B cell (primary cell): ENCODE results near the gene DCP2. TPM values are rescaled to one million over a fixed set of nuclear protein-coding genes. Genes with fewer than 3 reads are reported as not detected.

Experiments
- ATAC-seq: fragments of 200-7000 bp; cut with Tn5 transposase; one replicate; pipeline ENCODE4 v1.10.0; 2021; ENCODE audit warnings: low read depth, mild to moderate bottlenecking, moderate number of reproducible peaks, moderate library complexity
- CTCF ChIA-PET: fragments of 350-600 bp; sonication (Branson Sonifier 250); formaldehyde crosslinking; loops from one replicate; lab custom pipeline; 2021; ENCODE audit warnings: antibody characterized with exemption, inconsistent platforms; lab: Charles Lee
- POLR2A ChIA-PET: fragments of 350-600 bp; sonication (Branson Sonifier 250); formaldehyde crosslinking; loops from one replicate; lab custom pipeline; 2021; ENCODE audit warnings: antibody characterized with exemption; lab: Charles Lee
- DNase-seq: peaks from one replicate; pipeline ENCODE4 v3.0.0; 2013
- H2AFZ ChIP-seq: 2 replicates; pipeline ENCODE4 v1.6.1; 2012; ENCODE audit warnings: mild to moderate bottlenecking, low read depth, low read length; ENCODE audit not compliant: insufficient read depth, poor library complexity, severe bottlenecking
- H3K27ac ChIP-seq, 2 donors: 1 replicate in 1 of 2; 2 replicates in 1 of 2; pipeline ENCODE4 v1.5.1; 2012 to 2013; ENCODE audit warnings: low read length in 2 of 2, mild to moderate bottlenecking in 2 of 2, moderate library complexity in 1 of 2
- H3K27me3 ChIP-seq, 4 experiments: fragments of 200-600 bp in 1 of 4; sonication (generic) in 1 of 4; replicated peaks in 1 of 4; 1 replicate in 2 of 4; 2 replicates in 2 of 4; pipeline versions ENCODE4 v1.6.1 to v1.7.0; 2013 to 2016; ENCODE audit warnings: low read length in 3 of 4, mild to moderate bottlenecking in 2 of 4, mixed read lengths in 1 of 4, moderate library complexity in 1 of 4; ENCODE audit not compliant: insufficient read depth in 4 of 4, control insufficient read depth in 3 of 4; ENCODE audit errors: control extremely low read depth in 1 of 4
- H3K36me3 ChIP-seq, 2 experiments: replicated peaks in 1 of 2; 1 replicate in 1 of 2; 2 replicates in 1 of 2; pipeline versions ENCODE4 v1.6.1 to v1.7.1; 2013; ENCODE audit warnings: low read length in 1 of 2; ENCODE audit not compliant: insufficient read depth in 2 of 2, control insufficient read depth in 1 of 2; ENCODE audit errors: control extremely low read depth in 1 of 2, extremely low read depth in 1 of 2
- H3K4me1 ChIP-seq, 2 donors: fragments of 200-600 bp in 1 of 2; sonication (generic) in 1 of 2; 1 replicate in 1 of 2; 2 replicates in 1 of 2; pipeline versions ENCODE4 v1.5.1 to v1.6.1; 2013 to 2017; ENCODE audit warnings: low read length in 2 of 2; ENCODE audit not compliant: control insufficient read depth in 2 of 2, insufficient read depth in 2 of 2
- H3K4me2 ChIP-seq: replicated peaks from 2 replicates; pipeline ENCODE3; 2012; ENCODE audit warnings: mild to moderate bottlenecking, low read depth, low read length; ENCODE audit not compliant: poor library complexity, severe bottlenecking
- H3K4me3 ChIP-seq, 5 experiments: fragments of 200-600 bp in 1 of 5; sonication (generic) in 1 of 5; 1 replicate in 3 of 5; 2 replicates in 2 of 5; pipeline versions ENCODE4 v1.5.1 to v1.7.0; 2011 to 2016; ENCODE audit warnings: low read length in 4 of 5, mild to moderate bottlenecking in 4 of 5, low read depth in 2 of 5, control low read depth in 1 of 5, moderate library complexity in 1 of 5; ENCODE audit not compliant: insufficient read depth in 1 of 5; ENCODE audit errors: control extremely low read depth in 1 of 5, extremely low read depth in 1 of 5
- H3K79me2 ChIP-seq: fragments of 200-600 bp; sonication (generic); one replicate; pipeline ENCODE4 v1.6.0; 2016; ENCODE audit warnings: low read length; ENCODE audit not compliant: control insufficient read depth, insufficient read depth
- H3K9ac ChIP-seq: fragments of 200-600 bp; sonication (generic); 2 replicates; pipeline ENCODE4 v1.6.1; 2017; ENCODE audit warnings: mild to moderate bottlenecking, low read length, moderate library complexity
- H3K9me3 ChIP-seq, 3 donors: one replicate each; pipeline versions ENCODE4 v1.6.1 to v1.7.1; 2013; ENCODE audit warnings: low read length in 2 of 3; ENCODE audit not compliant: control insufficient read depth in 2 of 3, insufficient read depth in 1 of 3; ENCODE audit errors: control extremely low read depth in 1 of 3
- H4K20me1 ChIP-seq: 2 replicates; pipeline ENCODE4 v1.6.0; 2012; ENCODE audit warnings: mild to moderate bottlenecking, low read length; ENCODE audit not compliant: insufficient read depth, control insufficient read depth, poor library complexity, severe bottlenecking
- H3K27ac Mint-ChIP-seq: one replicate; pipeline ENCODE4 v1.8.0; 2021; ENCODE audit warnings: mixed read lengths
- H3K27me3 Mint-ChIP-seq: one replicate; pipeline ENCODE4 v1.8.0; 2021; ENCODE audit warnings: mixed read lengths
- H3K4me1 Mint-ChIP-seq: one replicate; pipeline ENCODE4 v1.8.0; 2021; ENCODE audit warnings: mixed read lengths
- H3K4me3 Mint-ChIP-seq: one replicate; pipeline ENCODE4 v1.8.0; 2021; ENCODE audit warnings: mixed read lengths
- H3K9me3 Mint-ChIP-seq: one replicate; pipeline ENCODE4 v1.8.0; 2022; ENCODE audit warnings: mixed read lengths; ENCODE audit not compliant: insufficient read depth
- CTCF ChIP-seq: fragments of 200-600 bp; IDR thresholded peaks from one replicate; pipeline ENCODE4 v1.8.0; 2022; ENCODE audit warnings: antibody characterized with exemption, mild to moderate bottlenecking
- EZH2 ChIP-seq: IDR thresholded peaks from 2 replicates; pipeline ENCODE4 v1.6.1; 2012; ENCODE audit warnings: borderline replicate concordance, low read depth, mild to moderate bottlenecking, moderate library complexity, low read length; ENCODE audit not compliant: insufficient read depth, poor library complexity, severe bottlenecking
- WGBS: methylation state at CpG from one replicate; pipeline ENCODE4 v1.1.5; 2013; ENCODE audit warnings: missing lambda C conversion rate; ENCODE audit not compliant: insufficient coverage; 5-methylcytosine and 5-hydroxymethylcytosine counted together
- intact Hi-C: fragments of 100-400 bp; cut with micrococcal nuclease; formaldehyde crosslinking; loops from one replicate; pipeline ENCODE4 v1.10.0; 2022
- polyA plus RNA-seq: library from polyadenylated mRNA; depleted of rRNA; stranded (reverse); fragments of >200 nt; gene quantifications from 2 replicates; pipeline ENCODE4 v1.2.3, GENCODE V29; 2012
- total RNA-seq, 2 donors: library from RNA; stranded (reverse); fragments of 120-200 nt in 1 of 2; gene quantifications; 1 replicate in 1 of 2; 2 replicates in 1 of 2; pipeline versions ENCODE4 v1.2.3 to v1.2.4, GENCODE V29; 2013 to 2022

Gene DCP2
- total and polyA plus RNA-seq, 2 donors (not counting 1 experiment from before 2014, with no cell fraction given): 17.9 to 73.1 TPM

- Histone ChIP-seq H3K27me3 (peaks cover 0 to under 1% (median 0%) of the 10 kb centered on the region in 4 experiments), H2AFZ (no peak overlapping the region), H3K9me3 (peaks cover 0 to 1% (median 0%) of the 10 kb centered on the region in 3 donors), H3K79me2 (no peaks in the 10 kb centered on the region), H3K36me3 (no peaks in the 10 kb centered on the region), H4K20me1 (no peaks in the 10 kb centered on the region), H3K27ac (no peak overlapping the region), H3K4me2 (no peak overlapping the region), H3K4me3 (no peak overlapping the region), H3K4me1 (peaks cover 14 to 15% of the 10 kb centered on the region in 2 donors), H3K9ac (no peak overlapping the region)
- Mint-ChIP-seq H3K9me3 (peaks cover 2% of the 10 kb centered on the region), H3K27ac (no peak overlapping the region), H3K4me3 (no peak overlapping the region), H3K4me1 (peaks cover 18% of the 10 kb centered on the region), H3K27me3 (no peaks in the 10 kb centered on the region)
- ChIA-PET CTCF (no interaction called here), POLR2A (no interaction called here)
- TF ChIP-seq CTCF: no peak
- TF ChIP-seq EZH2: no peak
- WGBS: 100% methylated on average over 4 of the region's 5 CpGs
- DNase-seq (no peak), ATAC-seq (no peak)
- intact Hi-C loops: no loop called here
These were observed 40.9 kb upstream of the DCP2 start for GRCh38 chr5:112935675-112936074.

DNA sequence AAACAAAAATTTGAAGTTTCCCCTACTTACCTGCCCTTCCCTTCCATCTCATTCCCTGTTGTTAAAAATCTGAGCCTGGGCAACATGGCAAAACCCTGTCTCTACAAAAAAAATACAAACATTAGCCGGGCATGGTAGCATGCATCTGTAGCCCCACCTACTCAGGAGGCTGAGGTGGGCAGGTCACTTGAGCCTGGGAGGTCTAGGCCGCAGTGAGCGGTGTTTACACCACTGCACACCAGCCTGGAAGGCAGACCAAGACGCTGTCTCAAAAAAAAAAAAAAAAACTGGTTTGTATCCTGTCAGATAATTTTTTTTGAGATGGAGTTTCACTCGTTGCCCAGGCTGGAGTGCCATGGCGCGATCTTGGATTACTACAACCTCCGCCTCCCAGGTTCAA, 38.3 kb upstream of the DCP2 start:
- Histone ChIP-seq H3K4me3 (no peak overlapping the region), H3K9ac (no peak overlapping the region), H3K27me3 (peaks cover 0 to 3% (median 0%) of the 10 kb centered on the region in 4 experiments), H3K9me3 (peaks cover 0 to 1% (median 0%) of the 10 kb centered on the region in 3 donors), H4K20me1 (no peaks in the 10 kb centered on the region), H3K36me3 (no peaks in the 10 kb centered on the region), H2AFZ (no peak overlapping the region), H3K4me1 (peaks cover 6% of the 10 kb centered on the region in 2 donors), H3K79me2 (no peaks in the 10 kb centered on the region), H3K4me2 (no peak overlapping the region), H3K27ac (no peak overlapping the region)
- DNase-seq (no peak), ATAC-seq (no peak)
- WGBS: 93% methylated on average over 7 of the region's 8 CpGs
- Mint-ChIP-seq H3K27me3 (no peaks in the 10 kb centered on the region), H3K27ac (no peak overlapping the region), H3K9me3 (peaks cover 2% of the 10 kb centered on the region), H3K4me3 (no peak overlapping the region), H3K4me1 (peaks cover 10% of the 10 kb centered on the region)
- ChIA-PET POLR2A (no interaction called here), CTCF (interaction anchor here (0.7 kb wide), 1 partner anchor 16 kb away, joined by 3 read pairs; no protein-coding TSS in a partner anchor)
- TF ChIP-seq CTCF (no peak), EZH2 (no peak)
- intact Hi-C loops: no loop called here
